ENCODE data around the gene CD209.

CD209 gene

GRCh38 chr19:7759156-7759555, 11.8 kb upstream of the CD209 start:
- Histone ChIP-seq H3K27ac (replicated peaks; ENCODE audit: low read length) (no peak overlapping the region), H2BK12ac (ENCODE audit: low read length) (no peak overlapping the region), H2AK5ac (ENCODE audit: low read depth, low read length) (no peak overlapping the region), H2BK120ac (ENCODE audit: low read depth, low read length) (no peak overlapping the region), H3K9ac (ENCODE audit: low read depth, low read length, poor library complexity) (no peak overlapping the region), H4K8ac (ENCODE audit: low read depth, low read length) (no peak overlapping the region), H3K23ac (ENCODE audit: low read depth, low read length, poor library complexity) (no peak overlapping the region), H3K79me1 (ENCODE audit: low read depth, low read length) (no peaks in the 10 kb centered on the region), H3K4me2 (ENCODE audit: insufficient read depth, low read length, poor library complexity, severe bottlenecking) (no peak overlapping the region), H2BK5ac (ENCODE audit: low read length) (no peak overlapping the region), H2AFZ (ENCODE audit: low read length) (no peak overlapping the region), H3K14ac (ENCODE audit: low read length) (no peak overlapping the region), H2BK15ac (ENCODE audit: low read length) (no peak overlapping the region), H3K4me3 (ENCODE audit: low read length in 2 of 2) (no peak overlapping the region), H3K9me3 (replicated peaks in 1 of 2; ENCODE audit: control insufficient read depth in 2 of 2, insufficient read depth in 1 of 2, low read depth in 1 of 2, low read length in 2 of 2) (peaks cover 10% of the 10 kb centered on the region in 2 donors), H3K27me3 (ENCODE audit: control insufficient read depth in 3 of 3, insufficient read depth in 3 of 3, low read depth in 1 of 3, low read length in 3 of 3) (no peaks in the 10 kb centered on the region), H4K91ac (ENCODE audit: low read depth, low read length, poor library complexity) (no peak overlapping the region), H3K4me1 (ENCODE audit: control insufficient read depth in 2 of 2, insufficient read depth in 1 of 2, low read depth in 1 of 2, low read length in 2 of 2) (no peaks in the 10 kb centered on the region), H3K18ac (ENCODE audit: low read length) (no peak overlapping the region), H3K4ac (ENCODE audit: low read length) (no peak overlapping the region), H3K36me3 (replicated peaks in 1 of 2; ENCODE audit: control insufficient read depth in 2 of 2, insufficient read depth in 2 of 2, low read length in 2 of 2) (no peaks in the 10 kb centered on the region)
- no CpG with 5 or more reads among the region's 1 CpG for WGBS, 2 donors (ENCODE audit: extremely low coverage in 2 of 2, insufficient read length in 2 of 2, insufficient replicate concordance in 1 of 2)
- no peak for DNase-seq (ENCODE audit: low spot score)

GRCh38 chr19:7757358-7757757, 10.0 kb upstream of the CD209 start:
- Histone ChIP-seq H3K4me1 (ENCODE audit: control insufficient read depth in 2 of 2, insufficient read depth in 1 of 2, low read depth in 1 of 2, low read length in 2 of 2) (no peaks in the 10 kb centered on the region), H3K23ac (ENCODE audit: low read depth, low read length, poor library complexity) (no peak overlapping the region), H3K9me3 (replicated peaks in 1 of 2; ENCODE audit: control insufficient read depth in 2 of 2, insufficient read depth in 1 of 2, low read depth in 1 of 2, low read length in 2 of 2) (peaks cover 10% of the 10 kb centered on the region in 2 donors), H2BK5ac (ENCODE audit: low read length) (no peak overlapping the region), H3K27me3 (ENCODE audit: control insufficient read depth in 3 of 3, insufficient read depth in 3 of 3, low read depth in 1 of 3, low read length in 3 of 3) (no peaks in the 10 kb centered on the region), H2BK120ac (ENCODE audit: low read depth, low read length) (no peak overlapping the region), H3K4me2 (ENCODE audit: insufficient read depth, low read length, poor library complexity, severe bottlenecking) (no peak overlapping the region), H3K27ac (replicated peaks; ENCODE audit: low read length) (no peak overlapping the region), H3K18ac (ENCODE audit: low read length) (no peak overlapping the region), H3K79me1 (ENCODE audit: low read depth, low read length) (no peaks in the 10 kb centered on the region), H4K8ac (ENCODE audit: low read depth, low read length) (no peak overlapping the region), H3K36me3 (replicated peaks in 1 of 2; ENCODE audit: control insufficient read depth in 2 of 2, insufficient read depth in 2 of 2, low read length in 2 of 2) (no peaks in the 10 kb centered on the region), H2AFZ (ENCODE audit: low read length) (no peak overlapping the region), H2BK12ac (ENCODE audit: low read length) (no peak overlapping the region), H4K91ac (ENCODE audit: low read depth, low read length, poor library complexity) (no peak overlapping the region), H3K4me3 (ENCODE audit: low read length in 2 of 2) (no peak overlapping the region), H3K14ac (ENCODE audit: low read length) (no peak overlapping the region), H3K9ac (ENCODE audit: low read depth, low read length, poor library complexity) (no peak overlapping the region), H3K4ac (ENCODE audit: low read length) (no peak overlapping the region), H2BK15ac (ENCODE audit: low read length) (no peak overlapping the region), H2AK5ac (ENCODE audit: low read depth, low read length) (no peak overlapping the region)
- no peak for DNase-seq (ENCODE audit: low spot score)
- no CpG with 5 or more reads among the region's 3 CpGs for WGBS, 2 donors (ENCODE audit: extremely low coverage in 2 of 2, insufficient read length in 2 of 2, insufficient replicate concordance in 1 of 2)

GRCh38 chr19:7756258-7756657, 8.9 kb upstream of the CD209 start:
- DNase-seq (ENCODE audit: low spot score): no peak
- no peak overlapping the region for H2AFZ ChIP-seq (ENCODE audit: low read length)
- no peak overlapping the region for H3K27ac ChIP-seq (replicated peaks; ENCODE audit: low read length)
- no peaks in the 10 kb centered on the region for H3K36me3 ChIP-seq (replicated peaks in 1 of 2; ENCODE audit: control insufficient read depth in 2 of 2, insufficient read depth in 2 of 2, low read length in 2 of 2)
- H3K9ac ChIP-seq (ENCODE audit: low read depth, low read length, poor library complexity): no peak overlapping the region
- H2AK5ac ChIP-seq (ENCODE audit: low read depth, low read length): no peak overlapping the region
- H3K4me3 ChIP-seq (ENCODE audit: low read length in 2 of 2): no peak overlapping the region
- no peak overlapping the region for H2BK5ac ChIP-seq (ENCODE audit: low read length)
- no peak overlapping the region for H4K8ac ChIP-seq (ENCODE audit: low read depth, low read length)
- no peaks in the 10 kb centered on the region for H3K27me3 ChIP-seq (ENCODE audit: control insufficient read depth in 3 of 3, insufficient read depth in 3 of 3, low read depth in 1 of 3, low read length in 3 of 3)
- no peak overlapping the region for H3K4ac ChIP-seq (ENCODE audit: low read length)
- H2BK12ac ChIP-seq (ENCODE audit: low read length): no peak overlapping the region
- H3K23ac ChIP-seq (ENCODE audit: low read depth, low read length, poor library complexity): no peak overlapping the region
- no peak overlapping the region for H2BK15ac ChIP-seq (ENCODE audit: low read length)
- no peak overlapping the region for H4K91ac ChIP-seq (ENCODE audit: low read depth, low read length, poor library complexity)
- H3K4me2 ChIP-seq (ENCODE audit: insufficient read depth, low read length, poor library complexity, severe bottlenecking): no peak overlapping the region
- no peaks in the 10 kb centered on the region for H3K4me1 ChIP-seq (ENCODE audit: control insufficient read depth in 2 of 2, insufficient read depth in 1 of 2, low read depth in 1 of 2, low read length in 2 of 2)
- no peak overlapping the region for H2BK120ac ChIP-seq (ENCODE audit: low read depth, low read length)
- peaks cover 10 to 13% of the 10 kb centered on the region in 2 donors for H3K9me3 ChIP-seq (replicated peaks in 1 of 2; ENCODE audit: control insufficient read depth in 2 of 2, insufficient read depth in 1 of 2, low read depth in 1 of 2, low read length in 2 of 2)
- no peak overlapping the region for H3K18ac ChIP-seq (ENCODE audit: low read length)
- WGBS, 2 donors (ENCODE audit: extremely low coverage in 2 of 2, insufficient read length in 2 of 2, insufficient replicate concordance in 1 of 2): no CpG with 5 or more reads among the region's 4 CpGs
- no peak overlapping the region for H3K14ac ChIP-seq (ENCODE audit: low read length)
- no peaks in the 10 kb centered on the region for H3K79me1 ChIP-seq (ENCODE audit: low read depth, low read length)

- no peaks in the 10 kb centered on the region for H3K27me3 ChIP-seq (ENCODE audit: control insufficient read depth in 3 of 3, insufficient read depth in 3 of 3, low read depth in 1 of 3, low read length in 3 of 3)
- DNase-seq (ENCODE audit: low spot score): no peak
These were observed 3.9 kb upstream of the CD209 start for GRCh38 chr19:7751157-7751783.

More at GRCh38 chr19:7751157-7751783, 3.9 kb upstream of the CD209 start:
- H3K4me3 ChIP-seq (ENCODE audit: low read length in 2 of 2): no peak overlapping the region
- H3K4ac ChIP-seq (ENCODE audit: low read length): no peak overlapping the region
- no peak overlapping the region for H3K14ac ChIP-seq (ENCODE audit: low read length)
- no peak overlapping the region for H2BK120ac ChIP-seq (ENCODE audit: low read depth, low read length)
- peak overlapping the region; percentile 48 for H4K8ac ChIP-seq (ENCODE audit: low read depth, low read length)
- H3K79me1 ChIP-seq (ENCODE audit: low read depth, low read length): no peaks in the 10 kb centered on the region
- H3K18ac ChIP-seq (ENCODE audit: low read length): no peak overlapping the region
- peak overlapping the region; percentile 80 for H3K23ac ChIP-seq (ENCODE audit: low read depth, low read length, poor library complexity)
- H2AFZ ChIP-seq (ENCODE audit: low read length): no peak overlapping the region
- H2BK15ac ChIP-seq (ENCODE audit: low read length): no peak overlapping the region
- no peak overlapping the region for H3K27ac ChIP-seq (replicated peaks; ENCODE audit: low read length)
- no peak overlapping the region for H3K4me2 ChIP-seq (ENCODE audit: insufficient read depth, low read length, poor library complexity, severe bottlenecking)
- WGBS, 2 donors (ENCODE audit: extremely low coverage in 2 of 2, insufficient read length in 2 of 2, insufficient replicate concordance in 1 of 2): no CpG with 5 or more reads among the region's 12 CpGs
- peak overlapping the region; percentile 22 for H2BK12ac ChIP-seq (ENCODE audit: low read length)
- H4K91ac ChIP-seq (ENCODE audit: low read depth, low read length, poor library complexity): peak overlapping the region; percentile 85
- peaks cover 0 to 3% of the 10 kb centered on the region in 2 donors for H3K9me3 ChIP-seq (replicated peaks in 1 of 2; ENCODE audit: control insufficient read depth in 2 of 2, insufficient read depth in 1 of 2, low read depth in 1 of 2, low read length in 2 of 2)
- H2BK5ac ChIP-seq (ENCODE audit: low read length): no peak overlapping the region
- no peak overlapping the region for H2AK5ac ChIP-seq (ENCODE audit: low read depth, low read length)
- no peaks in the 10 kb centered on the region for H3K4me1 ChIP-seq (ENCODE audit: control insufficient read depth in 2 of 2, insufficient read depth in 1 of 2, low read depth in 1 of 2, low read length in 2 of 2)
- no peaks in the 10 kb centered on the region for H3K36me3 ChIP-seq (replicated peaks in 1 of 2; ENCODE audit: control insufficient read depth in 2 of 2, insufficient read depth in 2 of 2, low read length in 2 of 2)
- H3K9ac ChIP-seq (ENCODE audit: low read depth, low read length, poor library complexity): no peak overlapping the region

All from neuronal stem cell (in vitro differentiated cells).